ENCODE data around the gene C1QTNF8.
"Not testable (repeated sequence)": the region's sequence is repeated elsewhere in the genome, so short reads cannot be mapped to it uniquely, and the experiment has no call there.

The C1QTNF8 gene

GRCh38 chr16:1089439-1089821 lies 6.6 kb downstream of the C1QTNF8 start:
- H3K27ac ChIP-seq (ENCODE audit: low read length): no peak overlapping the region

GRCh38 chr16:1088295-1089170 lies 7.5 kb downstream of the C1QTNF8 start:
- no peaks in the 10 kb centered on the region for H3K27me3 ChIP-seq (ENCODE audit: low read depth, low read length)
- H3K36me3 ChIP-seq (ENCODE audit: control insufficient read depth in 1 of 2, insufficient read depth in 2 of 2, low read length in 2 of 2): no peaks in the 10 kb centered on the region
- no peak overlapping the region for H3K27ac ChIP-seq (ENCODE audit: low read length)
- peaks cover 0 to 30% of the 10 kb centered on the region in 2 donors for H3K9me3 ChIP-seq (ENCODE audit: control insufficient read depth in 1 of 2, low read length in 2 of 2)
- H3K4me3 ChIP-seq (ENCODE audit: low read depth in 1 of 2, low read length in 2 of 2): no peak overlapping the region
- peaks cover 0 to 13% of the 10 kb centered on the region in 2 donors for H3K4me1 ChIP-seq (ENCODE audit: control insufficient read depth in 1 of 2, insufficient read depth in 2 of 2, low read length in 2 of 2)

More at GRCh38 chr16:1089439-1089821, 6.6 kb downstream of the C1QTNF8 start:
- H3K4me3 ChIP-seq (ENCODE audit: low read depth in 1 of 2, low read length in 2 of 2): no peak overlapping the region
- H3K9me3 ChIP-seq (ENCODE audit: control insufficient read depth in 1 of 2, low read length in 2 of 2): peaks cover 0 to 21% of the 10 kb centered on the region in 2 donors
- H3K36me3 ChIP-seq (ENCODE audit: control insufficient read depth in 1 of 2, insufficient read depth in 2 of 2, low read length in 2 of 2): no peaks in the 10 kb centered on the region
- H3K27me3 ChIP-seq (ENCODE audit: low read depth, low read length): no peaks in the 10 kb centered on the region
- peaks cover 0 to 13% of the 10 kb centered on the region in 2 donors for H3K4me1 ChIP-seq (ENCODE audit: control insufficient read depth in 1 of 2, insufficient read depth in 2 of 2, low read length in 2 of 2)

- not testable (repeated sequence) for H3K27me3 ChIP-seq (ENCODE audit: low read depth, low read length); H3K36me3 ChIP-seq (ENCODE audit: control insufficient read depth in 1 of 2, insufficient read depth in 2 of 2, low read length in 2 of 2); H3K4me3 ChIP-seq (ENCODE audit: low read depth in 1 of 2, low read length in 2 of 2); H3K27ac ChIP-seq (ENCODE audit: low read length)
- Histone ChIP-seq H3K9me3 (ENCODE audit: control insufficient read depth in 1 of 2, low read length in 2 of 2) (peaks cover 0 to 30% of the 10 kb centered on the region in 2 donors), H3K4me1 (ENCODE audit: control insufficient read depth in 1 of 2, insufficient read depth in 2 of 2, low read length in 2 of 2) (peaks cover 0 to 13% of the 10 kb centered on the region in 2 donors)
These were observed 9.6 kb downstream of the C1QTNF8 start for GRCh38 chr16:1086443-1086842.

GRCh38 chr16:1084971-1085370 lies 11.1 kb downstream of the C1QTNF8 start:
- peak overlapping the region in 1 of 2 donors; percentile 15 for H3K4me3 ChIP-seq (ENCODE audit: low read depth in 1 of 2, low read length in 2 of 2)
- no peak overlapping the region for H3K27ac ChIP-seq (ENCODE audit: low read length)
- H3K9me3 ChIP-seq (ENCODE audit: control insufficient read depth in 1 of 2, low read length in 2 of 2): peaks cover 0 to 30% of the 10 kb centered on the region in 2 donors
- H3K27me3 ChIP-seq (ENCODE audit: low read depth, low read length): peaks cover 4% of the 10 kb centered on the region
- H3K4me1 ChIP-seq (ENCODE audit: control insufficient read depth in 1 of 2, insufficient read depth in 2 of 2, low read length in 2 of 2): peaks cover 0 to 12% of the 10 kb centered on the region in 2 donors
- no peaks in the 10 kb centered on the region for H3K36me3 ChIP-seq (ENCODE audit: control insufficient read depth in 1 of 2, insufficient read depth in 2 of 2, low read length in 2 of 2)

GRCh38 chr16:1082952-1083675 lies 12.9 kb downstream of the C1QTNF8 start:
- peaks cover 4% of the 10 kb centered on the region for H3K27me3 ChIP-seq (ENCODE audit: low read depth, low read length)
- no peak overlapping the region for H3K27ac ChIP-seq (ENCODE audit: low read length)
- H3K36me3 ChIP-seq (ENCODE audit: control insufficient read depth in 1 of 2, insufficient read depth in 2 of 2, low read length in 2 of 2): no peaks in the 10 kb centered on the region
- no peak overlapping the region for H3K4me3 ChIP-seq (ENCODE audit: low read depth in 1 of 2, low read length in 2 of 2)
- H3K4me1 ChIP-seq (ENCODE audit: control insufficient read depth in 1 of 2, insufficient read depth in 2 of 2, low read length in 2 of 2): peaks cover 0 to 12% of the 10 kb centered on the region in 2 donors
- H3K9me3 ChIP-seq (ENCODE audit: control insufficient read depth in 1 of 2, low read length in 2 of 2): peaks cover 0 to 30% of the 10 kb centered on the region in 2 donors

- Histone ChIP-seq H3K9me3 (ENCODE audit: control insufficient read depth in 1 of 2, low read length in 2 of 2) (peaks cover 0 to 30% of the 10 kb centered on the region in 2 donors), H3K36me3 (ENCODE audit: control insufficient read depth in 1 of 2, insufficient read depth in 2 of 2, low read length in 2 of 2) (no peaks in the 10 kb centered on the region), H3K4me1 (ENCODE audit: control insufficient read depth in 1 of 2, insufficient read depth in 2 of 2, low read length in 2 of 2) (peaks cover 0 to 12% of the 10 kb centered on the region in 2 donors), H3K4me3 (ENCODE audit: low read depth in 1 of 2, low read length in 2 of 2) (no peak overlapping the region), H3K27me3 (ENCODE audit: low read depth, low read length) (peaks cover 4% of the 10 kb centered on the region), H3K27ac (ENCODE audit: low read length) (no peak overlapping the region)
These were observed 13.6 kb downstream of the C1QTNF8 start for GRCh38 chr16:1082266-1082951.

GRCh38 chr16:1081734-1082265 lies 14.2 kb downstream of the C1QTNF8 start:
- Histone ChIP-seq H3K4me1 (ENCODE audit: control insufficient read depth in 1 of 2, insufficient read depth in 2 of 2, low read length in 2 of 2) (peaks cover 0 to 12% of the 10 kb centered on the region in 2 donors), H3K27ac (ENCODE audit: low read length) (no peak overlapping the region), H3K27me3 (ENCODE audit: low read depth, low read length) (peaks cover 4% of the 10 kb centered on the region), H3K9me3 (ENCODE audit: control insufficient read depth in 1 of 2, low read length in 2 of 2) (peaks cover 0 to 30% of the 10 kb centered on the region in 2 donors), H3K4me3 (ENCODE audit: low read depth in 1 of 2, low read length in 2 of 2) (no peak overlapping the region), H3K36me3 (ENCODE audit: control insufficient read depth in 1 of 2, insufficient read depth in 2 of 2, low read length in 2 of 2) (no peaks in the 10 kb centered on the region)

- peaks cover 4% of the 10 kb centered on the region for H3K27me3 ChIP-seq (ENCODE audit: low read depth, low read length)
- H3K9me3 ChIP-seq (ENCODE audit: control insufficient read depth in 1 of 2, low read length in 2 of 2): peaks cover 0 to 26% of the 10 kb centered on the region in 2 donors
- no peak overlapping the region for H3K4me3 ChIP-seq (ENCODE audit: low read depth in 1 of 2, low read length in 2 of 2)
These were observed 15.0 kb downstream of the C1QTNF8 start for GRCh38 chr16:1080801-1081733.

GRCh38 chr16:1079786-1080525 lies 16.1 kb downstream of the C1QTNF8 start:
- no peak overlapping the region for H3K27ac ChIP-seq (ENCODE audit: low read length)
- peaks cover 0 to 15% of the 10 kb centered on the region in 2 donors for H3K9me3 ChIP-seq (ENCODE audit: control insufficient read depth in 1 of 2, low read length in 2 of 2)
- no peaks in the 10 kb centered on the region for H3K36me3 ChIP-seq (ENCODE audit: control insufficient read depth in 1 of 2, insufficient read depth in 2 of 2, low read length in 2 of 2)
- H3K4me3 ChIP-seq (ENCODE audit: low read depth in 1 of 2, low read length in 2 of 2): no peak overlapping the region
- H3K4me1 ChIP-seq (ENCODE audit: control insufficient read depth in 1 of 2, insufficient read depth in 2 of 2, low read length in 2 of 2): peaks cover 0 to 12% of the 10 kb centered on the region in 2 donors
- H3K27me3 ChIP-seq (ENCODE audit: low read depth, low read length): peaks cover 4% of the 10 kb centered on the region

More at GRCh38 chr16:1080801-1081733, 15.0 kb downstream of the C1QTNF8 start:
- Histone ChIP-seq H3K27ac (ENCODE audit: low read length) (no peak overlapping the region), H3K36me3 (ENCODE audit: control insufficient read depth in 1 of 2, insufficient read depth in 2 of 2, low read length in 2 of 2) (no peaks in the 10 kb centered on the region), H3K4me1 (ENCODE audit: control insufficient read depth in 1 of 2, insufficient read depth in 2 of 2, low read length in 2 of 2) (peaks cover 0 to 12% of the 10 kb centered on the region in 2 donors)
